ENCODE measurements around the gene GALNT1.

Gene GALNT1

DNA sequence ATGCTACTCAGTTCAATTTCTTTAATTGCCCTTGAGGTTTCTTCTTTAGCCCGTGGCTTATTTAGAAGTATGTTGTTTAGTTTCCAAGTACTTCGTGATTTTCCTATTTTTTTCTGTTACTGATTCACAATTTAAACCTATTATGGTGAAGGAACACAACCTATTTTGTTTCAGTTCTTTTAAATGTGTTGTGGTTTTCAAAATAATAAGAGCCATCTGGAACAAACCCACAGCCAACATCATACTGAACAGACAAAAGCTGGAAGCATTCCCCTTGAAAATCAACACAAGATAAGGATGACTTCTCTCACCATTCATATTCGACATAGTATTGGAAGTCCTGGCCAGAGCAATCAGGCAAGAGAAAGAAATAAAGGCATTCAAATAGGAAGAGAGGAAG, 155.2 kb downstream of the GALNT1 start:
- Histone ChIP-seq H3K9me3 (ENCODE audit: insufficient read depth, low read depth, low read length) (no peaks in the 10 kb centered on the region), H3K4me1 (ENCODE audit: insufficient read depth, low read length) (peaks cover 3% of the 10 kb centered on the region; the same call in 1 of the 2 replicates), H3K36me3 (ENCODE audit: insufficient read depth, low read length) (no peaks in the 10 kb centered on the region), H3K27ac (ENCODE audit: low read depth, low read length) (no peak overlapping the region), H3K9ac (ENCODE audit: low read depth, low read length) (no peak overlapping the region), H3K27me3 (ENCODE audit: insufficient read depth, low read length) (no peaks in the 10 kb centered on the region), H3K4me3 (ENCODE audit: low read length) (no peak overlapping the region)
- no CpG with 5 or more reads among the region's 3 CpGs for WGBS

DNA sequence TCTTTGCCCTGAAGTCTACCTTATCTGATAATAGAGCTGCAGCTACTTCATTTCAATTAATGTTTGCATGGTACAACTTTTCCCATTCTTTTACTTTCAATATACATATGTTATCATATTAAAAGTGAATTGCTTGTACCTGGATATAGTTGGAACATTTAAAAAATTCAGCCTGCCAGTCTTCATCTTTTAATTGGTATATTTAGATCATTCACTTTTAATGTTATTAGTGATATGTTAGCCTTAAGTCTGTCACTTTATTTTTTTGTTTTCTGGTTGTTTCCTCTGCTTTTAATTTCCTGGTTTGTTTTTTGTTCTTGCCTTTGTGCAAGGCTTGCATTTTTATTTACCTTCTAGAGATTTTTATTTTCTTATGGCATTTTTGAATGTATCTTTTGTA, 158.2 kb downstream of the GALNT1 start:
- no peaks in the 10 kb centered on the region for H3K36me3 ChIP-seq (ENCODE audit: insufficient read depth, low read length)
- H3K4me3 ChIP-seq (ENCODE audit: low read length): no peak overlapping the region

GRCh38 chr18:35740656-35741055, 159.1 kb downstream of the GALNT1 start:
- Histone ChIP-seq H3K4me1 (ENCODE audit: insufficient read depth, low read length) (peaks cover 3% of the 10 kb centered on the region; the same call in 1 of the 2 replicates), H3K27me3 (ENCODE audit: insufficient read depth, low read length) (no peaks in the 10 kb centered on the region), H3K36me3 (ENCODE audit: insufficient read depth, low read length) (no peaks in the 10 kb centered on the region), H3K9me3 (ENCODE audit: insufficient read depth, low read depth, low read length) (no peaks in the 10 kb centered on the region; the same call in 1 of the 2 replicates), H3K4me3 (ENCODE audit: low read length) (no peak overlapping the region), H3K27ac (ENCODE audit: low read depth, low read length) (no peak overlapping the region), H3K9ac (ENCODE audit: low read depth, low read length) (no peak overlapping the region)
- 94% methylated on average over 1 of the region's 2 CpGs for WGBS

More for the DNA sequence above, 158.2 kb downstream of the GALNT1 start:
- Histone ChIP-seq H3K9me3 (ENCODE audit: insufficient read depth, low read depth, low read length) (no peaks in the 10 kb centered on the region), H3K9ac (ENCODE audit: low read depth, low read length) (no peak overlapping the region), H3K4me1 (ENCODE audit: insufficient read depth, low read length) (peaks cover 3% of the 10 kb centered on the region; the same call in 1 of the 2 replicates), H3K27ac (ENCODE audit: low read depth, low read length) (no peak overlapping the region), H3K27me3 (ENCODE audit: insufficient read depth, low read length) (no peaks in the 10 kb centered on the region)

DNA sequence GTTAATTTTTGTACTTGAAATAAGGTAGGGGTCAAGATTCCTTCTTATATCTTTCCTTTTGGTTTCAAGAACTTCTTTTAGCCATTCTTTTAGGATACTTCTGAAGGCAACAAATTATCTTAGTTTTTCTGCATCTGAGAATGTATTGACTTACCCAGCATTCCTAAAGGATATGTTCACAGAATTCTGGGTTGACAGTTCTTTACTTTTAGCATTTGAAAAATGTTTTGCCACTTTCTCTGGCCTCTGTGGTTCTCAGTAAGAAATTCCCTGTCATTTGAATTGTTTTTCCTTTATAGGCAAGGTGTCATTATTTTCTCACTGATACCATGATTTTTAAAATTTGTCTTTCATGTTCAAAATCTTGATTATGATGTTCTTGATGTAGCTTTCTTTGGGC, 162.4 kb downstream of the GALNT1 start:
- Histone ChIP-seq H3K4me3 (ENCODE audit: low read length) (no peak overlapping the region), H3K4me1 (ENCODE audit: insufficient read depth, low read length) (0 out of 2 replicates have a peak, but pooled peaks cover 5% of the 10 kb centered on the region), H3K36me3 (ENCODE audit: insufficient read depth, low read length) (no peaks in the 10 kb centered on the region), H3K27me3 (ENCODE audit: insufficient read depth, low read length) (no peaks in the 10 kb centered on the region), H3K9me3 (ENCODE audit: insufficient read depth, low read depth, low read length) (no peaks in the 10 kb centered on the region; the same call in 1 of the 2 replicates), H3K9ac (ENCODE audit: low read depth, low read length) (no peak overlapping the region), H3K27ac (ENCODE audit: low read depth, low read length) (no peak overlapping the region)

- Histone ChIP-seq H3K27ac (ENCODE audit: low read depth, low read length) (no peak overlapping the region), H3K9ac (ENCODE audit: low read depth, low read length) (no peak overlapping the region), H3K9me3 (ENCODE audit: insufficient read depth, low read depth, low read length) (no peaks in the 10 kb centered on the region; the same call in 1 of the 2 replicates), H3K4me3 (ENCODE audit: low read length) (no peak overlapping the region), H3K27me3 (ENCODE audit: insufficient read depth, low read length) (no peaks in the 10 kb centered on the region), H3K36me3 (ENCODE audit: insufficient read depth, low read length) (no peaks in the 10 kb centered on the region), H3K4me1 (ENCODE audit: insufficient read depth, low read length) (0 out of 2 replicates have a peak, but pooled peaks cover 5% of the 10 kb centered on the region)
- WGBS: 90% methylated on average over 4 of the region's 4 CpGs
These were observed 164.3 kb downstream of the GALNT1 start for GRCh38 chr18:35745814-35746213.

DNA sequence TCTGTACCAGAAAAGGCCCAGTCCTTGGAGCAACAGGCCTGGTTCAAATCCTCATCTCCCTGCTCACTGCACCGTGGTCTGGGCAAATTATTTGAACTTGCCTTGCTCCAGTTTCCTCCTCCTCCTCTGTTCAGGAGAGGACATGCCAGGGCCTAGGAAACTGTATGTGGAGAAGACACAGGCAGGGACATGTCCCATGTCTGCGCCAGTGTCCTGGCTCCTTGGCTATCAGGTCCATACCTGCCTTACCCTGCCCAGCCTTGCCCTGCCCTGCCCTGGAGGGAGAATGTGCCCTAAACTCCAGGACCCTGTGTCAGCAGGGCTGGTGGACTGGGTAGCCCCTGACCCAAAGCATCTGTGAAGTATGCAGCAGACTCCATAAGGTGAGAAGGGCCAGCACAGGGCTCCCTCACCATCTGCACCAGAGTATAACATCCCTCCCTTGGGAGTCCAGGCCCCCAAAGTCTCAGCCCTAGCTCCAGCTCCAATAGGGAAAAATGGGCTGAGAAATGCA, 165.3 kb downstream of the GALNT1 start:
- Histone ChIP-seq H3K36me3 (ENCODE audit: insufficient read depth, low read length) (no peaks in the 10 kb centered on the region), H3K27ac (ENCODE audit: low read depth, low read length) (no peak overlapping the region), H3K4me3 (ENCODE audit: low read length) (no peak overlapping the region), H3K9me3 (ENCODE audit: insufficient read depth, low read depth, low read length) (no peaks in the 10 kb centered on the region; the same call in 1 of the 2 replicates), H3K9ac (ENCODE audit: low read depth, low read length) (no peak overlapping the region; the same call in 1 of the 2 replicates), H3K27me3 (ENCODE audit: insufficient read depth, low read length) (no peaks in the 10 kb centered on the region), H3K4me1 (ENCODE audit: insufficient read depth, low read length) (0 out of 2 replicates have a peak, but pooled peaks cover 5% of the 10 kb centered on the region)
- 97% methylated on average over 2 of the region's 2 CpGs for WGBS

DNA sequence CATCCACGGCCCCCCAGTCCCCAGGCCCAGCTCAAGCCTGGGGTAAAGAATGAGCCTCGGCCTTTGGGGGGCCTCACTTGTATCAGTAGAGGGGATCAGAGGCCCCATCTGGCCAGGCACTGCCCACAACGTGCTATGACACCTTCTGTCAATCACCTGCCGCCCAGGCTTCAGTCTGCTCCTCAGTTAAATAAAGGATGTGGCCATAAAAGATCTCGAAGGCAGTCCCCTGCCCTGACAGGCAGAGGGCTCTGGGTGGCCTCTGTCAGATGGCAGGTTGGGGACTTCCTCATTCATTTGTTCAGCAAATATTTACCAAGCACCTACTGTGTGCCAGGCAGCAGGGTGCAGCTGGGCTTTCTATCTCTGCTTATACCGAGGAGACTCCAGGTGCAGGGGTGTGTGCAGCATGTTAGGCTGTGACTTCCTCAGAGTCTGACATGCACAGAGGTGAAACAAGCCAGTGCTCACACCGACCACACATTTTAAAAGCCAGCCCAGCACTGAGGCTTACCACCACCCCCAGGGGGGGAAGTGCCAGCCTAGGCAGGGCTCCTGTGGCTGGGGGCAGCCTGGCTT, 166.4 kb downstream of the GALNT1 start:
- H3K4me3 ChIP-seq (ENCODE audit: low read length): no peak overlapping the region
- 73% methylated on average over 7 of the region's 7 CpGs for WGBS
- H3K27me3 ChIP-seq (ENCODE audit: insufficient read depth, low read length): no peaks in the 10 kb centered on the region
- H3K27ac ChIP-seq (ENCODE audit: low read depth, low read length): no peak overlapping the region
- H3K4me1 ChIP-seq (ENCODE audit: insufficient read depth, low read length): 0 out of 2 replicates have a peak, but pooled peaks cover 5% of the 10 kb centered on the region
- no peak overlapping the region for H3K9ac ChIP-seq (ENCODE audit: low read depth, low read length)
- H3K36me3 ChIP-seq (ENCODE audit: insufficient read depth, low read length): no peaks in the 10 kb centered on the region
- H3K9me3 ChIP-seq (ENCODE audit: insufficient read depth, low read depth, low read length): no peaks in the 10 kb centered on the region; the same call in 1 of the 2 replicates

DNA sequence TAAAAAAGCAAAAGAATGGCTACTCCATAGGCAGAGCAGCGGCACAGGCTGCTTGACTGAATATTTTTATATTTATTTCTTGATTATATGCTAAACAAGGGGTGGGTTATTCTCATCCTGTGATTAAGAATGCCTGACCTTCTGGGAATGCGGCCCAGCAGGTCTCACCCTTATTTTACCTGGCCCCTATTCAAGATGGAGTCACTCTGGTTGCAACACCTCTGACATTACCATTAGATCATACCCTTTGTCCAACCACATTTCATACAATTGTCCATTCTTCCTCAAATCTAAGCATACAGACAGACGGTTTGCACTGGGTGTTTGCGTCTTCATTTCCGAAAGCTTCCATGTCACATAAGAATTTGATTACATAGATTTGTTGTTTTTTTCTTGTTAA, 168.2 kb downstream of the GALNT1 start:
- H3K27ac ChIP-seq (ENCODE audit: low read depth, low read length): no peak overlapping the region
- H3K9me3 ChIP-seq (ENCODE audit: insufficient read depth, low read depth, low read length): no peaks in the 10 kb centered on the region; the same call in 1 of the 2 replicates
- no peak overlapping the region for H3K9ac ChIP-seq (ENCODE audit: low read depth, low read length)
- WGBS: 97% methylated on average over 4 of the region's 5 CpGs
- H3K27me3 ChIP-seq (ENCODE audit: insufficient read depth, low read length): no peaks in the 10 kb centered on the region
- peaks cover 16% of the 10 kb centered on the region for H3K4me1 ChIP-seq (ENCODE audit: insufficient read depth, low read length)
- H3K36me3 ChIP-seq (ENCODE audit: insufficient read depth, low read length): no peaks in the 10 kb centered on the region
- no peak overlapping the region for H3K4me3 ChIP-seq (ENCODE audit: low read length)

GRCh38 chr18:35750929-35751328, 169.4 kb downstream of the GALNT1 start:
- Histone ChIP-seq H3K4me1 (ENCODE audit: insufficient read depth, low read length) (peaks cover 16% of the 10 kb centered on the region), H3K27ac (ENCODE audit: low read depth, low read length) (no peak overlapping the region), H3K36me3 (ENCODE audit: insufficient read depth, low read length) (no peaks in the 10 kb centered on the region), H3K9me3 (ENCODE audit: insufficient read depth, low read depth, low read length) (no peaks in the 10 kb centered on the region), H3K9ac (ENCODE audit: low read depth, low read length) (no peak overlapping the region), H3K27me3 (ENCODE audit: insufficient read depth, low read length) (no peaks in the 10 kb centered on the region), H3K4me3 (ENCODE audit: low read length) (no peak overlapping the region)
- WGBS: 66% methylated on average over 2 of the region's 2 CpGs

- no peak overlapping the region for H3K27ac ChIP-seq (ENCODE audit: low read depth, low read length)
- no peak overlapping the region for H3K9ac ChIP-seq (ENCODE audit: low read depth, low read length)
- H3K4me1 ChIP-seq (ENCODE audit: insufficient read depth, low read length): peaks cover 11% of the 10 kb centered on the region
- H3K4me3 ChIP-seq (ENCODE audit: low read length): no peak overlapping the region
- H3K9me3 ChIP-seq (ENCODE audit: insufficient read depth, low read depth, low read length): peaks cover 11% of the 10 kb centered on the region
- no peaks in the 10 kb centered on the region for H3K27me3 ChIP-seq (ENCODE audit: insufficient read depth, low read length)
- WGBS: 94% methylated on average over 5 of the region's 5 CpGs
- H3K36me3 ChIP-seq (ENCODE audit: insufficient read depth, low read length): peaks cover 5% of the 10 kb centered on the region; the same call in 1 of the 2 replicates
These were observed 171.9 kb downstream of the GALNT1 start for GRCh38 chr18:35753306-35753910.

DNA sequence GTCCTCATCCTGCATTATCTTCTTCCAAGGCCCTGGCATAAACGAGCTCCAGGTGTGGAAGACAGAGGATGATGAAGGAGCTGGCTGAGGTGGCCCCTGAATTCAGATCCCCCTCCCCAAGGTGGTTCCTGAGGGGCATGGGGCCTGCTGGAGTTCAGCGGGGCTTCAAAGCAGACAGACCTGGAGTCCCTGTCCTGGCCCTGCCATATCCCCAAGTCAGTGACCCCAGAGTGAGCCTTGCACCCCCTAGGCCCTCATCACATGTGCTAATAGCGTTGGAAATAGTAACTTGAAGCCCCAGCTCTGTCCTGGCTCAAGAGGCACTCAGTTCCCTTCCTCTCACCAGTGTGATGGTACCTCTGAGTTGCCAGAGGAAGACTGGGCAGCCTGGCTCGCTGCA, 172.9 kb downstream of the GALNT1 start:
- no peak overlapping the region for H3K27ac ChIP-seq (ENCODE audit: low read depth, low read length)
- H3K9me3 ChIP-seq (ENCODE audit: insufficient read depth, low read depth, low read length): peaks cover 19% of the 10 kb centered on the region
- H3K9ac ChIP-seq (ENCODE audit: low read depth, low read length): no peak overlapping the region
- H3K4me3 ChIP-seq (ENCODE audit: low read length): no peak overlapping the region
- no peaks in the 10 kb centered on the region for H3K27me3 ChIP-seq (ENCODE audit: insufficient read depth, low read length)
- peaks cover 10% of the 10 kb centered on the region for H3K4me1 ChIP-seq (ENCODE audit: insufficient read depth, low read length)
- 91% methylated on average over 4 of the region's 4 CpGs for WGBS
- H3K36me3 ChIP-seq (ENCODE audit: insufficient read depth, low read length): peaks cover 5% of the 10 kb centered on the region; the same call in 1 of the 2 replicates
